HCT116 (cell line): ENCODE data around the gene STING1.
"Not testable (repeated sequence)": the region's sequence is repeated elsewhere in the genome, so short reads cannot be mapped to it uniquely, and the experiment has no call there.

Source experiments
- CTCF ChIP-seq, 3 experiments: fragments of 200-600 bp in 1 of 3; sonication (generic) in 1 of 3; IDR thresholded peaks in 2 of 3; conservative IDR thresholded peaks in 1 of 3; 2 replicates each; pipeline ENCODE4 v1.5.1; 2012 to 2017; ENCODE audit warnings: low read depth in 2 of 3, low read length in 2 of 3, antibody characterized with exemption in 1 of 3, borderline replicate concordance in 1 of 3, control low read depth in 1 of 3, mild to moderate bottlenecking in 1 of 3, mixed read lengths in 1 of 3, mixed run types in 1 of 3, moderate library complexity in 1 of 3; ENCODE audit not compliant: insufficient read depth in 1 of 3
- EGR1 ChIP-seq: IDR thresholded peaks from 2 replicates; pipeline ENCODE4 v1.6.1; 2012; ENCODE audit warnings: low read depth
- POLR2A ChIP-seq: IDR thresholded peaks from 2 replicates; pipeline ENCODE4 v1.7.0; 2011; ENCODE audit warnings: borderline replicate concordance; ENCODE audit not compliant: insufficient read depth, insufficient read length; ENCODE audit errors: extremely low read depth
- YY1 ChIP-seq: IDR thresholded peaks from 2 replicates; pipeline ENCODE4 v1.6.1; 2011; ENCODE audit warnings: low read length, low read depth, moderate library complexity, mild to moderate bottlenecking; ENCODE audit not compliant: insufficient replicate concordance; ENCODE audit errors: extremely low read depth
- ZNF274 ChIP-seq: fragments of 200-500 bp; sonication (Bioruptor generic); IDR thresholded peaks from 2 replicates; pipeline ENCODE4 v1.6.1; 2014; ENCODE audit warnings: mild to moderate bottlenecking, low read depth, low read length, inconsistent platforms

- not testable (repeated sequence) for TF ChIP-seq CTCF (IDR thresholded peaks at IDR 0.05 in 2 of 3, conservative IDR thresholded peaks at IDR 0.05 in 1 of 3; ENCODE audit: borderline replicate concordance in 1 of 3, insufficient read depth in 1 of 3, low read depth in 2 of 3, low read length in 2 of 3); EGR1; POLR2A; YY1; ZNF274
Observed at GRCh38 chr5:139440416-139440815, 42.1 kb downstream of the STING1 start.
